Hematopoietic multipotent progenitor cell treated with erythropoietin and hydrocortisone succinate and interleukin-3 and kit ligand, for 8 days (in vitro differentiated cells): ENCODE data around the gene EPS15.

Experiments
- DNase-seq: peaks from one replicate; pipeline ENCODE4 v3.0.0-alpha.2; 2015

EPS15 gene

DNA sequence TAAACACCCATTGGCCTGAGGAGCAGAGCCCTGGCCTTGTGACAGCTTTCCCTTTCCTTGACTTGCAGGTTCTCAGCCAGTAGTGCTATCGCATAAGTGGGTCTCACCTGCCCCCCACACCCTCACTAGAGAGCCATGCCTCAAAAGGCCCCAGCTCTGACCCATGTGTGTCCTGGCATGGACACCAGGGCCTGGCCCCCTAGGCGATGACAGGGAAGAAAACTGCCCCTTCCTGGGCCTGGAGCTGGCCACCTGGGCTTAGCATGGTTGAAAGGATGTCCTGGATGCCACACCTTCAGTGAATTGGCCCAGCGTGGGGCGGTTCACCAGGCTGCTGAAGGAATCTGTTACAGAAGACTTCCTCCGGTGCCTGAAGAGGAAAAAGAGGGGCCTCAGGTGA is 207.2 kb downstream of the EPS15 start:
- no peak for DNase-seq

DNA sequence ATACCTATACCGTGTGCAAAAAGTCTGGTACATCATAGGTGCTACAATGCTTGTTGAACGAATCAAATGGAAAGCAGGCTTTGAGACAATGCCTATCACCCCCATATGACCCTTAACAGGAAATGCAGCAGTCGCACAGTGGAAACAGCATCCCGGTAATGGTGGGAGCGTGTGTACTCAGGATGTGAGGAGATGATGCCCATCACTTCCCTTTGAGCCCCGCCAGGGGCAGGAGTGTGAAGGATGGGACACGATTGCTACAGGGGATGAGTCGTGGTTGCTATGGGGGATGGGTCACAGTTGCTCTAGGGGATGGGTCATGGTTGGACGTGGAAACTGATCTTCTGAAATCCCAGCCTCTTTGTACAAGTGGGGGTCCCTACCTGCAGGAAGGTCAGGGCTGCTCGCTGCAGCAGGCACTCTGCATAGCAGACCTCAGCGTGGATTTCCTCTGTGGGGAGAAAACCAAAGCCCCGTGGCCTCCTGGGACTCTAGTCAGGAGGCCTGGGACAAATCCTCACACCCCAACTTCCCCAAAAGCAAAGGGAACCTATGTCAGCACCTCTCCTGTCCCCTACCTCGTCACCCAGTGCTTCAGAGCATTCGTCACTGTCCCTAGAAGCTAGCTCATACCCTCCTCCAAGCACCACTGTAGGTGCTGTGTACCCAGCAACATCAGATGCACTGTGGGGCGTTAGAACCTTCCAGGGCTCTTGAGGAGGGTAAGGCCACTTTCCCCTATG is 208.0 kb downstream of the EPS15 start:
- DNase-seq = no peak

DNA sequence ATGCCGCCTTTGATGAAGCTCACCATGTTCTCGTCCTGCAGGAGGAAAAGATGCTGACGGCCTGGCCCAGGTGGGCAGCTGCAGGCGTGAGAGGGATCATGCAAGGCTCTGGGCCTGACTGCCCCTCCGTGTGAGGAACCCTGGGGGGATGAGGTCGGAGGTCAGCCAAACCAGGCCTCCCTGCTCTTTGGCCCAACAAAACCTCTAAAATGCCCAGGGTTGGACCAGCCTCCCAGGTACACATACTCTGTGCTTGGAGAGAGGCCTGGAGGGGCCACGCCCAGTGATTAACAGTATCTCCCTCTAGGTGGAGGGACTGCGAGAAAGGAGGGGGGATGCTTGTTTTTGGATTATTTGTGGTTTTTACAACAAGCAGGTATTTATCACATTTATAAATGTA is 209.8 kb downstream of the EPS15 start:
- DNase-seq = no peak

DNA sequence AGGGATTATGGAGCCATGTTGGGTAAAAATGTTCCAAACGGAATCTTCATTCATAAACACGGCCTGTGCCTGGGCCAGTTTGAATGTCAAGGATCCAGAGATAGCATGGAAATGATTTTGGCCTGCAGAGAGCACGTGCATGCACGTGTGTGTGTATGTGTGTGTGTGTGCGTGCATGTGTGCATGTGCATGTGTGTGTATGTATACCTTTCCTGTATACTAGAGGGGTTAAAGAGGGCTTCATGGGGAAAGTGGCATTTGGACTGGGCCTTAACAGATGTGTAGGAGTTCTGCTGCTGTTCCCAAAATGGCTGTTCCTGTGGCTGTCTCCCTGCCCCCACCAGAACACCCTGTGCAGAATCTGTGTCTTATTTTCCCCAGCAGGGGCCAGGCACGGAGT is 210.4 kb downstream of the EPS15 start:
- no peak for DNase-seq

DNA sequence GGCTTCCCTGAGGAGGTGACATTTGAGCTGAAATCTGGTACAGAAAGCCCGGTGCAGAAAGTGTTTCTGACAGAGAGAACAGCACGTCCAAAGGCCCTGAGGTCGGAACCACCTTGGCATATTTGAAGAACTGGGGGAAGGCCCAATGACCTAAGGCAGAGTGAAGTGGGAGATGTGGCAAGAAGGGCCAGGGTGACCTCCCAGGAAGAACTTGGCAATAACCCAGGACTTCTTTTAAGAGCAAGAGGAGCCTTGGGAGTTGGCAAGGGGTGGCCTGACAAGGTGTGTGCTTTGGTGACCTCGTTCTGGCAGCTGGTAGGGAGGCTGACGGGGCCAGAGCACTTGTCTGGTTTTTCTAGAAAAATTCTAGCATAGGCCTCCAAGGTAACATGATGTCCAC is 212.1 kb downstream of the EPS15 start:
- no peak for DNase-seq

DNA sequence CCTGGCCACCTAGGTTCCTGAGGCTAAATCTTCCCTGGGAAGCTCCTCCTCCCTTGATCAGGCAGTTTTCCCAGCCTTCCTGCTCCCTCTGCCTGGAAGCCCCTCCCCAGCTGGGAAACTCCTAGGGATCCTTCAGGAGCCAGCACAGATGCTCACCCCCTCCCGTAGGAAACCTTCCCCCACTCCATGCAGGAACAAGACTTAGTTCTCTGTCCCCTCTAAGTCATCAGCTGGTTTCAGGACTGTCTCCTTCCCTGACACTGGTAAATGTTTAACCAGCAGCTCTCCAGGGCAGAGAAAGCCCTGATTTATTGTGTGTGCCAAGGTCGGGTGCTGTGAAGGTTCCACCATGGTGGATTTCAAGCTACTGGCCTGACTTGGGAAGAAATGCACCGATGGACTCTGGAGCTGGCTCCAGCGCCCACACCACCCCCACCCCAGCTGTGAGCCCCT is 213.7 kb downstream of the EPS15 start:
- no peak for DNase-seq

DNA sequence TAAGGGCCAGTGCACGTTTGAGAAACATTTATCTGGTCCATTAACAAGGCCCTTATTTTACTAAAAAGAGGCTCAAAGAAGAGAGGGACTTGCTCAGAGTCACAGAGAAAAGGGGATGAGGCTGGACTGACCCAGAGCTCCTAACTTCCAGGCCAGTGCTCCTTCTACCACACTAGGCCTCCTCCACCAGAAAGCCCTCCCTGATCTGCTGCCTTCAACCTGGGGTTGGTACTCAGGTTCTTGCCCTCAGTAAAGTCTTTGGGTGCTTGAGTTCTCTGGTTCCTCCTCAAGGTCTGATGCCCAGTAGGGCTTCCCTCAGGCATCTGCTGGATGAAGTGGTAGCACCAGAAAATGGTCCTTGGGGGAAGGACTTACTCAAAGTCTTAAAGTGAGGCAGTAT is 214.7 kb downstream of the EPS15 start:
- DNase-seq = no peak
